Transverse colon (tissue), 4 donors: ENCODE measurements around the gene RPRD1B. TPM values are rescaled to one million over a fixed set of nuclear protein-coding genes. Genes with fewer than 3 reads are reported as not detected.

ENCODE experiments used
- DNase-seq: peaks from one replicate; pipeline ENCODE4 v3.0.0-alpha.2; 2019
- H3K27ac ChIP-seq, 4 donors: fragments of 200-600 bp; sonication (generic); 2 replicates each; pipeline ENCODE4 v1.5.1; 2016 to 2018; ENCODE audit warnings: inconsistent platforms in 4 of 4
- H3K27me3 ChIP-seq: fragments of 200-600 bp; sonication (generic); 2 replicates; pipeline ENCODE4 v1.5.1; 2017; ENCODE audit warnings: inconsistent platforms
- H3K36me3 ChIP-seq, 4 donors: fragments of 200-600 bp; sonication (generic); 2 replicates each; pipeline ENCODE4 v1.5.1; 2017 to 2019; ENCODE audit warnings: inconsistent platforms in 4 of 4
- H3K4me1 ChIP-seq, 4 donors: fragments of 200-600 bp; sonication (generic); 2 replicates each; pipeline ENCODE4 v1.5.1; 2017 to 2020; ENCODE audit warnings: inconsistent platforms in 4 of 4
- H3K4me3 ChIP-seq, 4 donors: fragments of 200-600 bp; sonication (generic); 1 replicate in 1 of 4; 2 replicates in 3 of 4; pipeline versions ENCODE4 v1.5.1 to v1.6.1; 2017 to 2019; ENCODE audit warnings: inconsistent platforms in 4 of 4
- H3K9me3 ChIP-seq, 2 donors: fragments of 200-600 bp; sonication (generic); 2 replicates each; pipeline ENCODE4 v1.5.1; 2017 to 2019; ENCODE audit warnings: inconsistent platforms in 2 of 2
- EP300 ChIP-seq: sonication (generic); formaldehyde crosslinking; IDR thresholded peaks from one replicate; pipeline ENCODE4 v1.6.1; 2017; ENCODE audit warnings: antibody characterized with exemption, low read depth
- POLR2A ChIP-seq: fragments of 450-650 bp; IDR thresholded peaks from one replicate; pipeline ENCODE4 v1.6.1; 2016; ENCODE audit warnings: antibody characterized with exemption, mild to moderate bottlenecking, moderate library complexity
- POLR2AphosphoS5 ChIP-seq, 3 donors: sonication (generic); formaldehyde crosslinking; IDR thresholded peaks; one replicate each; pipeline ENCODE4 v1.6.1; 2016; ENCODE audit warnings: antibody characterized with exemption in 3 of 3
- WGBS, 2 donors: methylation state at CpG; one replicate each; pipeline ENCODE4 v1.1.5; 2018; ENCODE audit warnings: low coverage in 1 of 2; 5-methylcytosine and 5-hydroxymethylcytosine counted together
- in situ Hi-C, 4 donors: fragments of 200-750 bp; cut with MboI; loops; one replicate each; pipeline versions ENCODE4 v1.15.0 to v1.15.1; 2017; ENCODE audit warnings: low sequenced_read_pairs in 3 of 4, low pct_ligation_motif_present in 1 of 4, low pct_unique_long_range_greater_than_20kb in 1 of 4
- intact Hi-C: fragments of 100-400 bp; cut with DNase I; formaldehyde crosslinking; loops from one replicate; pipeline ENCODE4 v1.15.1; 2023; ENCODE audit warnings: low total_unique reads
- total RNA-seq, 4 donors: library from RNA; depleted of rRNA; stranded (reverse); fragments of >200 nt; gene quantifications; one replicate each; pipeline ENCODE4 v1.1.0, GENCODE V29; 2016
- TF ChIP-seq, protein P1 (sequence below), 5 experiments: fragments of 200-600 bp in 3 of 5; fragments of 450-650 bp in 2 of 5; sonication (generic) in 3 of 5; IDR thresholded peaks; 1 replicate in 2 of 5; 2 replicates in 3 of 5; pipeline ENCODE4 v1.5.1; 2016 to 2017; ENCODE audit warnings: antibody characterized with exemption in 5 of 5, inconsistent platforms in 3 of 5, mild to moderate bottlenecking in 2 of 5, moderate library complexity in 1 of 5

Gene RPRD1B
- total RNA-seq, 4 donors from 2014 or later = 16.5 to 35.9 (median 21.0) TPM

GRCh38 chr20:38136421-38137245, 103.1 kb downstream of the RPRD1B start:
- H3K27ac ChIP-seq = no peak overlapping the region
- 81% methylated on average over 14 of the region's 14 CpGs; no CpG with 5 or more reads in 1 of the 2 donors for WGBS, 2 donors

DNA sequence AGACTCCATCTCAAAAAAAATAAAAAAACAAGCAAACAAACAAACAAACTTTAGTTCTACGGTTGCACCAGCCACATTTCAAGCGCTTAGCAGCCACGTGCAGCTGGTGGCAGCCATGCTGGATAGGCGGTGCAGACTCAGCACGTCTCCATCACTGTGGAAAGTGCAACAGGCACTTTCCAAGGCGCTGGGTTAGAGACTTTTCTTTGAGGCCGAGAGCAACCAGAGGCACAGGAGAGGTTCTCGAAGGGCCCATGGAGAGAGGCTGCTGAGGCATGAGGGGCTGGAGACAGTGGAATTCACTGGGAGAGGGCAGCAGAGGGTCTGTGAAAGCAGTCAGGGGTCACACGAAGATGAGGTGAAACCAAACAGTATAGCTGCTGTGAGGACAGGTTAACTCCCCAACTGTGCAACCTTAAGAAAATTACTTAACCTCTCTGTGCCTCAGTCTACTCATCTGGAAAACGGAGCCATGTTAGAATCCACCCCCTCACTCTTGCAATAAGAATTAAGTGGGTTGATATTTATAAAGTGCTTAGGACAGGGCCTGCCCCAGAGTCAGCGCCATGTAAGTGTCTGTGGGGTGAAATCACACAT, 104.0 kb downstream of the RPRD1B start:
- in situ Hi-C loops = no loop called here
- no peak for DNase-seq

More at GRCh38 chr20:38136421-38137245, 103.1 kb downstream of the RPRD1B start:
- Histone ChIP-seq H3K4me3 (no peak overlapping the region), H3K27me3 (no peaks in the 10 kb centered on the region), H3K4me1 (peaks cover 0 to 9% (median 6%) of the 10 kb centered on the region in 4 donors), H3K9me3 (no peaks in the 10 kb centered on the region), H3K36me3 (no peaks in the 10 kb centered on the region)
- TF ChIP-seq POLR2AphosphoS5 (IDR thresholded peaks at IDR 0.05) (no peak), EP300 (no peak), POLR2A (no peak)
- TF ChIP-seq, protein P1, sequence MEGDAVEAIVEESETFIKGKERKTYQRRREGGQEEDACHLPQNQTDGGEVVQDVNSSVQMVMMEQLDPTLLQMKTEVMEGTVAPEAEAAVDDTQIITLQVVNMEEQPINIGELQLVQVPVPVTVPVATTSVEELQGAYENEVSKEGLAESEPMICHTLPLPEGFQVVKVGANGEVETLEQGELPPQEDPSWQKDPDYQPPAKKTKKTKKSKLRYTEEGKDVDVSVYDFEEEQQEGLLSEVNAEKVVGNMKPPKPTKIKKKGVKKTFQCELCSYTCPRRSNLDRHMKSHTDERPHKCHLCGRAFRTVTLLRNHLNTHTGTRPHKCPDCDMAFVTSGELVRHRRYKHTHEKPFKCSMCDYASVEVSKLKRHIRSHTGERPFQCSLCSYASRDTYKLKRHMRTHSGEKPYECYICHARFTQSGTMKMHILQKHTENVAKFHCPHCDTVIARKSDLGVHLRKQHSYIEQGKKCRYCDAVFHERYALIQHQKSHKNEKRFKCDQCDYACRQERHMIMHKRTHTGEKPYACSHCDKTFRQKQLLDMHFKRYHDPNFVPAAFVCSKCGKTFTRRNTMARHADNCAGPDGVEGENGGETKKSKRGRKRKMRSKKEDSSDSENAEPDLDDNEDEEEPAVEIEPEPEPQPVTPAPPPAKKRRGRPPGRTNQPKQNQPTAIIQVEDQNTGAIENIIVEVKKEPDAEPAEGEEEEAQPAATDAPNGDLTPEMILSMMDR (IDR thresholded peaks at IDR 0.05) = no peak
- in situ Hi-C loops = no loop called here
- intact Hi-C loops = no loop called here
- DNase-seq = no peak

GRCh38 chr20:38138086-38138778, 104.7 kb downstream of the RPRD1B start:
- Histone ChIP-seq H3K4me3 (no peak overlapping the region), H3K27me3 (no peaks in the 10 kb centered on the region), H3K9me3 (no peaks in the 10 kb centered on the region), H3K4me1 (peaks cover 3 to 13% (median 12%) of the 10 kb centered on the region in 4 donors), H3K27ac (no peak overlapping the region), H3K36me3 (no peaks in the 10 kb centered on the region)
- no peak for DNase-seq
- no peak for TF ChIP-seq POLR2A
- WGBS, 2 donors = 91 to 100% methylated on average over 1 to 15 of the region's 15 CpGs
- in situ Hi-C loops (no loop called here), intact Hi-C loops (no loop called here)

More for the DNA sequence above, 104.0 kb downstream of the RPRD1B start:
- peaks cover 3 to 9% (median 6%) of the 10 kb centered on the region in 4 donors for H3K4me1 ChIP-seq
- WGBS, 2 donors = 90 to 94% methylated on average over 4 to 11 of the region's 11 CpGs
- no peak overlapping the region for H3K27ac ChIP-seq
- no peak overlapping the region for H3K4me3 ChIP-seq
- TF ChIP-seq POLR2A (no peak), POLR2AphosphoS5 (IDR thresholded peaks at IDR 0.05) (no peak), EP300 (no peak)
- TF ChIP-seq, protein P1 (IDR thresholded peaks at IDR 0.05) = no peak
- H3K36me3 ChIP-seq = no peaks in the 10 kb centered on the region
- no peaks in the 10 kb centered on the region for H3K9me3 ChIP-seq
- intact Hi-C loops = no loop called here
- no peaks in the 10 kb centered on the region for H3K27me3 ChIP-seq

GRCh38 chr20:38139156-38139912, 105.8 kb downstream of the RPRD1B start:
- TF ChIP-seq POLR2AphosphoS5 (IDR thresholded peaks at IDR 0.05) = no peak
- TF ChIP-seq, protein P1 (IDR thresholded peaks at IDR 0.05) = no peak
- TF ChIP-seq POLR2A = no peak
- TF ChIP-seq EP300 = no peak
- no peak for DNase-seq
- Histone ChIP-seq H3K4me3 (no peak overlapping the region), H3K4me1 (peaks cover 12 to 24% (median 23%) of the 10 kb centered on the region in 4 donors), H3K9me3 (no peaks in the 10 kb centered on the region), H3K36me3 (no peaks in the 10 kb centered on the region), H3K27me3 (no peaks in the 10 kb centered on the region), H3K27ac (no peak overlapping the region)
- intact Hi-C loops (no loop called here), in situ Hi-C loops (no loop called here)
- 94 to 96% methylated on average over 8 to 25 of the region's 25 CpGs for WGBS, 2 donors
